ENCODE results near the gene OTX2. TPM values are rescaled to one million over a fixed set of nuclear protein-coding genes. Genes with fewer than 3 reads are reported as not detected.

OTX2 gene
- total and polyA plus RNA-seq, 11 donors, result not detected

- Histone ChIP-seq H3K27ac (no peak overlapping the region), H3K4me1 (no peaks in the 10 kb centered on the region), H3K27me3 (peaks cover 0 to 73% (median 5%) of the 10 kb centered on the region in 9 donors), H3K36me3 (no peaks in the 10 kb centered on the region), H3K9me3 (no peaks in the 10 kb centered on the region), H3K4me3 (no peak overlapping the region)
- WGBS, 4 donors, result 59 to 77% (median 68%) methylated on average over 2 of the region's 2 CpGs
- DNase-seq (no peak), ATAC-seq (no peak)
- no peak for TF ChIP-seq CTCF (IDR thresholded peaks at IDR 0.05)
- no peak for TF ChIP-seq POLR2A (IDR thresholded peaks at IDR 0.05)
- intact Hi-C loops (cut with DNase I), result no loop called here
These were observed 44.0 kb upstream of the OTX2 start for GRCh38 chr14:56854325-56854724.

GRCh38 chr14:56846970-56847930, 37.0 kb upstream of the OTX2 start:
- no peaks in the 10 kb centered on the region for H3K9me3 ChIP-seq
- H3K27ac ChIP-seq, result no peak overlapping the region
- DNase-seq, result no peak
- no peak for ATAC-seq
- no peak for TF ChIP-seq CTCF (IDR thresholded peaks at IDR 0.05)
- no peak for TF ChIP-seq POLR2A (IDR thresholded peaks at IDR 0.05)
- peaks cover 0 to 52% (median 6%) of the 10 kb centered on the region in 9 donors for H3K27me3 ChIP-seq
- WGBS, 4 donors, result 38 to 47% (median 41%) methylated on average over 11 of the region's 11 CpGs
- intact Hi-C loops (cut with DNase I), result no loop called here
- H3K4me1 ChIP-seq, result no peaks in the 10 kb centered on the region
- no peaks in the 10 kb centered on the region for H3K36me3 ChIP-seq
- no peak overlapping the region for H3K4me3 ChIP-seq

GRCh38 chr14:56844406-56845002, 34.2 kb upstream of the OTX2 start:
- Histone ChIP-seq H3K4me1 (no peaks in the 10 kb centered on the region), H3K9me3 (no peaks in the 10 kb centered on the region), H3K4me3 (no peak overlapping the region), H3K36me3 (no peaks in the 10 kb centered on the region), H3K27me3 (peaks cover 0 to 46% (median 6%) of the 10 kb centered on the region in 9 donors), H3K27ac (no peak overlapping the region)
- ATAC-seq (no peak), DNase-seq (no peak)
- TF ChIP-seq CTCF (IDR thresholded peaks at IDR 0.05) (no peak), POLR2A (IDR thresholded peaks at IDR 0.05) (no peak)
- WGBS, 4 donors, result 25 to 39% (median 32%) methylated on average over 16 of the region's 16 CpGs
- intact Hi-C loops (cut with DNase I), result no loop called here

GRCh38 chr14:56841611-56842010, 31.3 kb upstream of the OTX2 start:
- Histone ChIP-seq H3K27ac (no peak overlapping the region), H3K4me3 (no peak overlapping the region), H3K9me3 (no peaks in the 10 kb centered on the region), H3K4me1 (no peaks in the 10 kb centered on the region), H3K27me3 (peaks cover 0 to 34% (median 6%) of the 10 kb centered on the region in 9 donors), H3K36me3 (no peaks in the 10 kb centered on the region)
- TF ChIP-seq POLR2A (IDR thresholded peaks at IDR 0.05) (no peak), CTCF (IDR thresholded peaks at IDR 0.05) (no peak)
- 74 to 89% (median 82%) methylated on average over 3 of the region's 3 CpGs for WGBS, 4 donors
- ATAC-seq (no peak), DNase-seq (no peak)
- intact Hi-C loops (cut with DNase I), result no loop called here
